ENCODE results near the gene CDH4. TPM values are rescaled to one million over a fixed set of nuclear protein-coding genes. Genes with fewer than 3 reads are reported as not detected.

The CDH4 gene
- total RNA-seq, 1 experiment from 2014 or later = not detected

GRCh38 chr20:61859767-61860166 lies 607.7 kb downstream of the CDH4 start:
- no TSS peak for BruUV-seq (replicated peaks)
- TF ChIP-seq TCF7L2 (IDR thresholded peaks at IDR 0.05; ENCODE audit: low read depth, low read length) (no peak), SIN3A (IDR thresholded peaks at IDR 0.05; ENCODE audit: borderline replicate concordance, insufficient read depth, low read depth, low read length) (no peak), POLR2AphosphoS5 (IDR thresholded peaks at IDR 0.05; ENCODE audit: low read depth, low read length) (no peak)
- TF ChIP-seq, protein P1, sequence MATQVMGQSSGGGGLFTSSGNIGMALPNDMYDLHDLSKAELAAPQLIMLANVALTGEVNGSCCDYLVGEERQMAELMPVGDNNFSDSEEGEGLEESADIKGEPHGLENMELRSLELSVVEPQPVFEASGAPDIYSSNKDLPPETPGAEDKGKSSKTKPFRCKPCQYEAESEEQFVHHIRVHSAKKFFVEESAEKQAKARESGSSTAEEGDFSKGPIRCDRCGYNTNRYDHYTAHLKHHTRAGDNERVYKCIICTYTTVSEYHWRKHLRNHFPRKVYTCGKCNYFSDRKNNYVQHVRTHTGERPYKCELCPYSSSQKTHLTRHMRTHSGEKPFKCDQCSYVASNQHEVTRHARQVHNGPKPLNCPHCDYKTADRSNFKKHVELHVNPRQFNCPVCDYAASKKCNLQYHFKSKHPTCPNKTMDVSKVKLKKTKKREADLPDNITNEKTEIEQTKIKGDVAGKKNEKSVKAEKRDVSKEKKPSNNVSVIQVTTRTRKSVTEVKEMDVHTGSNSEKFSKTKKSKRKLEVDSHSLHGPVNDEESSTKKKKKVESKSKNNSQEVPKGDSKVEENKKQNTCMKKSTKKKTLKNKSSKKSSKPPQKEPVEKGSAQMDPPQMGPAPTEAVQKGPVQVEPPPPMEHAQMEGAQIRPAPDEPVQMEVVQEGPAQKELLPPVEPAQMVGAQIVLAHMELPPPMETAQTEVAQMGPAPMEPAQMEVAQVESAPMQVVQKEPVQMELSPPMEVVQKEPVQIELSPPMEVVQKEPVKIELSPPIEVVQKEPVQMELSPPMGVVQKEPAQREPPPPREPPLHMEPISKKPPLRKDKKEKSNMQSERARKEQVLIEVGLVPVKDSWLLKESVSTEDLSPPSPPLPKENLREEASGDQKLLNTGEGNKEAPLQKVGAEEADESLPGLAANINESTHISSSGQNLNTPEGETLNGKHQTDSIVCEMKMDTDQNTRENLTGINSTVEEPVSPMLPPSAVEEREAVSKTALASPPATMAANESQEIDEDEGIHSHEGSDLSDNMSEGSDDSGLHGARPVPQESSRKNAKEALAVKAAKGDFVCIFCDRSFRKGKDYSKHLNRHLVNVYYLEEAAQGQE (IDR thresholded peaks at IDR 0.05; ENCODE audit: insufficient read depth in 1 of 2, low read depth in 2 of 2, low read length in 1 of 2) = no peak
- TF ChIP-seq, protein P2, sequence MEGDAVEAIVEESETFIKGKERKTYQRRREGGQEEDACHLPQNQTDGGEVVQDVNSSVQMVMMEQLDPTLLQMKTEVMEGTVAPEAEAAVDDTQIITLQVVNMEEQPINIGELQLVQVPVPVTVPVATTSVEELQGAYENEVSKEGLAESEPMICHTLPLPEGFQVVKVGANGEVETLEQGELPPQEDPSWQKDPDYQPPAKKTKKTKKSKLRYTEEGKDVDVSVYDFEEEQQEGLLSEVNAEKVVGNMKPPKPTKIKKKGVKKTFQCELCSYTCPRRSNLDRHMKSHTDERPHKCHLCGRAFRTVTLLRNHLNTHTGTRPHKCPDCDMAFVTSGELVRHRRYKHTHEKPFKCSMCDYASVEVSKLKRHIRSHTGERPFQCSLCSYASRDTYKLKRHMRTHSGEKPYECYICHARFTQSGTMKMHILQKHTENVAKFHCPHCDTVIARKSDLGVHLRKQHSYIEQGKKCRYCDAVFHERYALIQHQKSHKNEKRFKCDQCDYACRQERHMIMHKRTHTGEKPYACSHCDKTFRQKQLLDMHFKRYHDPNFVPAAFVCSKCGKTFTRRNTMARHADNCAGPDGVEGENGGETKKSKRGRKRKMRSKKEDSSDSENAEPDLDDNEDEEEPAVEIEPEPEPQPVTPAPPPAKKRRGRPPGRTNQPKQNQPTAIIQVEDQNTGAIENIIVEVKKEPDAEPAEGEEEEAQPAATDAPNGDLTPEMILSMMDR (IDR thresholded peaks at IDR 0.05) = no peak
- Histone ChIP-seq H3K4me1 (ENCODE audit: control insufficient read depth, insufficient read depth, low read length) (no peaks in the 10 kb centered on the region; the same call in 1 of the 2 replicates), H3K27ac (ENCODE audit: low read length) (no peak overlapping the region), H3K27me3 (ENCODE audit: control insufficient read depth, insufficient read depth, low read length) (no peaks in the 10 kb centered on the region; the same call in 1 of the 2 replicates), H3K36me3 (ENCODE audit: control insufficient read depth, insufficient read depth, low read length) (no peaks in the 10 kb centered on the region), H3K4me3 (ENCODE audit: low read depth in 2 of 2, low read length in 2 of 2) (no peak overlapping the region), H3K9me3 (ENCODE audit: control insufficient read depth, insufficient read depth, low read depth, low read length) (no peaks in the 10 kb centered on the region)
- ATAC-seq (no peak), DNase-seq (ENCODE audit: low read depth, low spot score) (no peak)
- in situ Hi-C loops (cut with HindIII; ENCODE audit: low pct_unique_long_range_greater_than_20kb, low sequenced_read_pairs) (no loop called here), intact Hi-C loops (cut with micrococcal nuclease; ENCODE audit: unreplicated experiment) (no loop called here)
- ChIA-PET CTCF (no interaction called here), POLR2A (no interaction called here)

GRCh38 chr20:61860260-61860987 lies 608.4 kb downstream of the CDH4 start:
- H3K36me3 ChIP-seq (ENCODE audit: control insufficient read depth, insufficient read depth, low read length) = no peaks in the 10 kb centered on the region
- POLR2A ChIA-PET = no interaction called here
- H3K4me3 ChIP-seq (ENCODE audit: low read depth in 2 of 2, low read length in 2 of 2) = no peak overlapping the region
- BruUV-seq (replicated peaks) = no TSS peak
- DNase-seq (ENCODE audit: low read depth, low spot score) (no peak), ATAC-seq (no peak)
- H3K4me1 ChIP-seq (ENCODE audit: control insufficient read depth, insufficient read depth, low read length) = no peaks in the 10 kb centered on the region; the same call in 1 of the 2 replicates
- no peaks in the 10 kb centered on the region for H3K9me3 ChIP-seq (ENCODE audit: control insufficient read depth, insufficient read depth, low read depth, low read length)
- in situ Hi-C loops (cut with HindIII; ENCODE audit: low pct_unique_long_range_greater_than_20kb, low sequenced_read_pairs) (no loop called here), intact Hi-C loops (cut with micrococcal nuclease; ENCODE audit: unreplicated experiment) (no loop called here)
- no peaks in the 10 kb centered on the region; the same call in 1 of the 2 replicates for H3K27me3 ChIP-seq (ENCODE audit: control insufficient read depth, insufficient read depth, low read length)
- H3K27ac ChIP-seq (ENCODE audit: low read length) = no peak overlapping the region
- TF ChIP-seq, protein P2 (IDR thresholded peaks at IDR 0.05) = no peak
- TF ChIP-seq SIN3A (IDR thresholded peaks at IDR 0.05; ENCODE audit: borderline replicate concordance, insufficient read depth, low read depth, low read length) (no peak), TCF7L2 (IDR thresholded peaks at IDR 0.05; ENCODE audit: low read depth, low read length) (no peak), POLR2AphosphoS5 (IDR thresholded peaks at IDR 0.05; ENCODE audit: low read depth, low read length) (no peak)
- TF ChIP-seq, protein P1 (IDR thresholded peaks at IDR 0.05; ENCODE audit: insufficient read depth in 1 of 2, low read depth in 2 of 2, low read length in 1 of 2) = no peak
- CTCF ChIA-PET = no interaction called here
